Measurements from ENCODE around the gene RGS5.

The RGS5 gene

GRCh38 chr1:163182330-163182949 is 20.3 kb downstream of the RGS5 start:
- DNase-seq (ENCODE audit: low read depth in 2 of 2), result no peak

DNA sequence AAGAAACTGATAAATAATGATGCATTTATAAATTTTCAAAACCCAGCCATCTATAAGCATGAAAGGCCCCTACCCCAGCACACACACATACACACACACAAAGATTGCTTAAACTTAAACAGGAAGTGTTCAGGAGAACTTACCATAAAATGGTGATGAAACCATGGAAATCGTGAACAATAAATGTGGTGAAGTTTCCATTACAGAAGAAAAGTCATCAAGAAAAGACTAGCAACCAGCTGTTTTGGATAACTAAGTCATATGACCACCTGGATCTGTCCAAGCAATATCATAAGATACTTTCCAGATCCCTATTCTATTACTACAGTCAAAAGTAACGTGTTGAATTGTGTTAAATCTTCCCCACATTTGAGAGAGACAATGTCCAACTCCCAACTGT is 24.1 kb downstream of the RGS5 start:
- DNase-seq (ENCODE audit: low read depth in 2 of 2), result no peak

- DNase-seq (ENCODE audit: low read depth in 2 of 2), result no peak
These were observed 25.9 kb downstream of the RGS5 start for GRCh38 chr1:163176797-163177196.

GRCh38 chr1:163174524-163175437 is 27.9 kb downstream of the RGS5 start:
- peak; percentile 7 to 17 for DNase-seq (ENCODE audit: low read depth in 2 of 2)

DNA sequence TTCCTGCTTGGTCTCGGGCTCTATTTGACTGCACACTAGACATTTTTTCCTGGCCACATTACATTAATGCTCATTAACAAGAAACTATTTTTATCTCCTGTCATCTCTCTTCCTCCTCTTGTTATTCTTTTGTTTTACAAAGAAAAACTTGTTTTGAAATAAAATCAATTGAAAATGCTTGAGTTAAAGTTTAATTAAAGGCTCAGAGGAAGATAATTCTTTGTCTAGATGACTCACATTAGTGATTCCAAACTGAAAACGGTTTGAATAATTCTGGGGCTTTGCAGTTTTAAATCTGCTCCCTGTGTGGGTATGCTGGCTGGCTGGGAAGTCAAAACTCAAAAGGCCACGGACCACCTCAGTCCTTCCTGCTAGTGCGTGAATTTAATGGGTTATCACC is 29.6 kb downstream of the RGS5 start:
- DNase-seq (ENCODE audit: low read depth in 2 of 2), result no peak

DNA sequence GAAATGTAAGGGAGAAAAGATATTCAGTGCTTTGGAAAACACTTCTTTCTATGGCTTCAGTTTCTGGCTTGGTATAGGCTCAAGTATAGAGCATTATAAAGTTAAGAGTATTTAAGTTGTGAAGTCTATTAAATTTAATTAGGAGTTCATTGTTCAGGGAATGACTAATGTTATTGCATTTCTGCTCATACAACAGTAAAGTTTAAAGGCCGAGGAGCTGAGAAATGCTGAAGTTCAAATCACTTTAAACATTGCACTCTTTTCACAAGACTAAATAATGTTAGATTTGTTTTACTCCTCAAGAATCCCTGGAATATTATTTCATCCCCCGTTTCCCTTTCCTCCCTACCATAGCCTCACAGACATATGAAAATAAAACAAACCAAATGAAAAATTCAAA is 30.1 kb downstream of the RGS5 start:
- no peak for DNase-seq (ENCODE audit: low read depth in 2 of 2)

- no peak for DNase-seq (ENCODE audit: low read depth in 2 of 2)
These were observed 30.9 kb downstream of the RGS5 start for GRCh38 chr1:163171826-163172225.

DNA sequence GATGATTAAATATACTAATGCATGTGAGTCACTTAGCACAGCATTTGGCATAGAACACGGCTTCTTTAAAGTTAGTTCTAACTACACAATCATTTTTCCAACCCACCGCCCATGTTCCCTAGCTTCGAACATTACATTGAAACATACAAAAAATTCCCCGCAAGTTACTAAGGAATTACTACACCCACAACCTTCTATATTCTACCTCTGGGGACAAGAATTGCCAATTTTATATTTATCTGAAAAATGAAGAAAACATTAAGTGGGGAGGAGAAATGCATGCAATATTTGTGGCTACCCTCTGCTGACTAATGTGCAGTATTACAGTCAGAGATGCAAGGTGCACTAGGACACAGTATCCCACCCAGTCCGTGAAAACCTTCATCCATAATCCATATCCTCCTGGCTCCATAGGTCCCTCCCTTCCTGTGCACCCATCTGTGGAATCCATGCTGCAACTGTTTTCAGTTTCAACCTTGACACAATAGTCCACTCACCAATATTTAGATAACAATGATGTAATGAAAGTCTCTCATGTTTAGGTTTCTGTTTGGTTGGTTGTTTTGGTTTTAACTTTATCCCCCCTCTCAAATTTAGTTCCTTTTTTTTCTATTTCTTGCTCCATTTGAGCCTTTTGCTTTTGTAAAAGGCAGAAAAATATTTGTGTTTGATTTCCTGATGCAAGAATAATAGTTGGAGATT is 31.6 kb downstream of the RGS5 start:
- DNase-seq (ENCODE audit: low read depth in 2 of 2), result no peak

DNA sequence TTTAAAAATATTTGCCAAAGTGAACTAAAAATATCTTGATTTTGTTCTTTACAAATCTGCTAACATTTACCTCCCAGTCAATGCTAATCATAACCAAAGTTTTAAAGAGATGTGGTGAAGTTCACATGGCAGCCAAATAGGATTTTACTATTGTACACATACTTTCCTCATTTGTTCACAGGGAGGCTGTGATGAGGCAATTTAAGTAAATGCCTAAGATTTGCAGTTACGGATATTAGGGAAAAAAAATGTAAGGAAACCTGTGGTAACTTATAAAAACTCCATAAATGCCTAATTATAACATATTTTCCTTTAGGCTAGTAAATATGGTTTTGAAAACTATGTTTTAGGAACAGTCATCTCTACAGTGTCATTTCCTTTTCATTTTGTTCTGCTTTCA is 32.4 kb downstream of the RGS5 start:
- DNase-seq (ENCODE audit: low read depth in 2 of 2), result no peak

- no peak for DNase-seq (ENCODE audit: low read depth in 2 of 2)
These were observed 33.2 kb downstream of the RGS5 start for GRCh38 chr1:163169553-163169952.

- DNase-seq (ENCODE audit: low read depth in 2 of 2), result no peak
These were observed 34.7 kb downstream of the RGS5 start for GRCh38 chr1:163168053-163168452.

GRCh38 chr1:163166886-163167555 is 35.7 kb downstream of the RGS5 start:
- DNase-seq (ENCODE audit: low read depth in 2 of 2), result no peak

DNA sequence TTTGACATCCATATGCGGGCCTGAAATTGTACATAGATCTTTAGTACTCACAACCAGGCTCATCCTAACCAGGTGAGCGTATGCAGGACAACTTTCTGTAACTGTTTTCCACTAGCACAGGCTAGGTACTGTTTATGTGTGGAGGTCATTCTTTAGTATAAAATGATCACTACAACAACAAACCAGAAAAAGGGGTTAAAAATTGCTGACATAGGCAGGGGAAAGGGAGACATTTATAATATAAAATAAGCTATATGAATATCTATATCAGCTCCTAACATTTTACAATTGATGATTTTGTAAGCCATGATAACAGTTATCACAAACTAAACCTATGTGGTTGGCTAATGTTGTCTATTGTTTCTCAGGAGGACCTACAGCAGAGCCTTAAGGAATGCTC is 37.6 kb downstream of the RGS5 start:
- no peak for DNase-seq (ENCODE audit: low read depth in 2 of 2)

- no peak for DNase-seq (ENCODE audit: low read depth in 2 of 2)
These were observed 38.7 kb downstream of the RGS5 start for GRCh38 chr1:163163881-163164582.

DNA sequence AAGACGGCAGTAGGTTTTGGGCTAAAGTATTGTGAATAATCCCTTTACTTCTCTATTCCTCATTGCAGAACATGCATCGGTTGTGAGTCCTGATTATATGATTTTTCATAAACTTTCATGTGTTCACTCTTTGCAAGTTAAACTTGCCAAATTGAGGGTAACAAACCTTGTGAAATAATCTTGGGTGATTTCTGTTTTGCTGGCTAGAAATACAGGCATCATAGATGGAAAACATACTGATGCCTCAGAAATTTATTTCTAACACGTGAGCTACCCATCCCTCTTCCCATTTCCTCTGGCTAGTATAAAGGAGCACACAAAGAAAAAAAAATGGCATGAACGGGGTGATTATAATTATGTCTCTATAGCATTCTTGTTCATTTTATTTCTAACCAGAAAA is 39.6 kb downstream of the RGS5 start:
- DNase-seq (ENCODE audit: low read depth in 2 of 2), result no peak

DNA sequence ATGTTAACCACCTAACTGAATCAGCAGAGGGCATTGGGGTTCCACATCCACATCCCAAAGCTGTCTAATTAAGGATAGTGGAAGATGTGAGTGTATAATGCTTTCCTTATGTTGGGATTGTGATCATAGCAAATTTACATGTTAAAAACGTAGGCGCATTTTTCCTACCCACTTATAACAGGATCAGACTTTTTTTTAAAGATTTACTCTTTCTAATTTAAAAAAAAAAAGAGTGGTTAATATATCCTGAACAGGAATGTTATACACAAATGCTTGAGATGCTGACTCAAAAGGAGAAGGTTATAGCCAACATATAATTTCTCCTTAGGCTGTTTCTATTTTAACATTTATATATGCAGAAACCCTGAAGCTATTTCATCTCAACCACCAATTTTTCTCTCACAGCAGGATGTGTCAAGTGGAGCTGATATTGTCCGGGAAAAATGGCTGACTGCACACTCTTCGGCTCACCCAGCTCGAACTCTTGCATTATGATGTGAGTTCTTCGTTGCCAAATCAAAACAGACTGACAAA is 40.3 kb downstream of the RGS5 start:
- DNase-seq (ENCODE audit: low read depth in 2 of 2), result no peak

GRCh38 chr1:163161841-163162240 is 40.9 kb downstream of the RGS5 start:
- DNase-seq (ENCODE audit: low read depth in 2 of 2), result no peak

- DNase-seq (ENCODE audit: low read depth in 2 of 2), result no peak
These were observed 41.4 kb downstream of the RGS5 start for GRCh38 chr1:163161337-163161736.

DNA sequence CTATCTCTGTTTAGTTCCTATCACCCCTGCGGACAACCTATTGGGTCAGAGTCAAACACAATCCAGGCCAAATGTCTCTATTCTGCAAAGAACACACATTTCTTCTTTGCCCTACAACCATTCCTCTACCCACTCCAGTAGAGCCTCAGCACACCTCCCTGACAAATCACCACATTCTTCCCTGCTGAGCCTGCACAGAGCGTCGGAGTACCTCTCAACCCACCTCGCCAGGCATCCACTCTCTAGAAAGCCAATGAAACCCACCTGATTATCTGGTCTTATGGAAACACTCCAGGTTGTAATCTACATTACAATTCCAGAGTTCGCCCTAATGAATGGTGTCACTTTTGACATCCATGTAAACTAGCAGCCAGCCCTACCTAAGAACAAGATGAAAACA is 47.1 kb downstream of the RGS5 start:
- no peak for DNase-seq (ENCODE audit: low read depth in 2 of 2)

- no peak for DNase-seq (ENCODE audit: low read depth in 2 of 2)
These were observed 53.8 kb downstream of the RGS5 start for GRCh38 chr1:163148911-163149310.

DNA sequence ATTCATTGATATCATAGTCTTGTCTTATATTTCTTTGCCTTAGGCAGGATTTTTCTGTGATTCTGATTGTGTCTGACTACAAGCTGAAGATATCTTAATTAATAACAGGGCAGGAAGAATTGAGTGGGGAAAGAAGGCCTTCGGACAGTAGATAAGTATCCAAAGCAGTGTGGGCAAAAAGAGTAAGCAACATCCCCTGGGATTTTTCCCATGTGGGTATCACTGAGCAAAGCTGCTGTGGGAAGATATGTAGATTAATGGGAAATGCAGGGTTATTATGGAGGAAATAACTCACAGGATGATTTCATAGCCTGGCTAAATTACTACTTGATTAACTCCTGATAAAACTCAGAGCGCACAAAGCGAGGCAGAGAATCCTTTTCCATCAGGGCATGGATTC is 55.7 kb downstream of the RGS5 start:
- no peak for DNase-seq (ENCODE audit: low read depth in 2 of 2)

All from stimulated activated CD4-positive, alpha-beta T cell treated with anti-CD3 and anti-CD28 coated beads, Interleukin-15, amount 100 ng/mL, for 48 hours (primary cell).